Endothelial cell of umbilical vein (primary cell): ENCODE measurements around the gene NR3C1. TPM values are rescaled to one million over a fixed set of nuclear protein-coding genes. Genes with fewer than 3 reads are reported as not detected.

Experiments
- BruUV-seq: library from RNA; stranded (reverse); fragments of 400-500 nt; replicated peaks from 2 replicates; lab custom pipeline; 2021; lab: Mats Ljungman, UMichigan
- CTCF ChIA-PET: fragments of 300-600, 350-600 bp; sonication (Branson Sonifier 250); formaldehyde crosslinking; loops from one replicate; lab custom pipeline; 2021; ENCODE audit warnings: antibody characterized with exemption, inconsistent platforms; lab: Charles Lee
- POLR2A ChIA-PET: fragments of 300-600, 350-600 bp; sonication (Branson Sonifier 250); formaldehyde crosslinking; loops from one replicate; lab custom pipeline; 2021; ENCODE audit warnings: antibody characterized with exemption, inconsistent platforms; lab: Charles Lee
- DNase-seq: peaks from one replicate; pipeline ENCODE4 v3.0.0-alpha.2; 2011; ENCODE audit warnings: low read depth, low spot score
- FAIRE-seq: peaks from 2 replicates; lab custom pipeline; 2011; peaks lifted over from hg19 to GRCh38; lab: Jason Lieb, UNC
- H2AFZ ChIP-seq: 2 replicates; pipeline ENCODE4 v1.6.0; 2012; ENCODE audit warnings: low read depth, low read length, control low read depth, inconsistent platforms
- H3K27ac ChIP-seq: 2 replicates; pipeline ENCODE4 v1.5.1; 2011; ENCODE audit warnings: low read depth, mild to moderate bottlenecking, control low read depth, low read length, moderate library complexity; ENCODE audit not compliant: insufficient read depth
- H3K27me3 ChIP-seq, 2 experiments: 2 replicates each; pipeline versions ENCODE4 v1.6.0 to v1.6.1; 2011; ENCODE audit warnings: low read length in 2 of 2, mixed read lengths in 1 of 2; ENCODE audit not compliant: control insufficient read depth in 2 of 2, insufficient read depth in 2 of 2
- H3K36me3 ChIP-seq, 2 experiments: 2 replicates in 1 of 2; 3 replicates in 1 of 2; pipeline ENCODE4 v1.5.1; 2011; ENCODE audit warnings: low read length in 2 of 2, mild to moderate bottlenecking in 1 of 2, moderate library complexity in 1 of 2; ENCODE audit not compliant: control insufficient read depth in 2 of 2, insufficient read depth in 2 of 2; ENCODE audit errors: extremely low read depth in 1 of 2
- H3K4me1 ChIP-seq: 3 replicates; pipeline ENCODE4 v1.5.1; 2011; ENCODE audit warnings: mild to moderate bottlenecking, low read length; ENCODE audit not compliant: control insufficient read depth, insufficient read depth; ENCODE audit errors: extremely low read depth
- H3K4me2 ChIP-seq: 2 replicates; pipeline ENCODE4 v1.6.1; 2011; ENCODE audit warnings: low read length, control low read depth, mixed read lengths; ENCODE audit not compliant: insufficient read depth
- H3K4me3 ChIP-seq, 3 experiments: fragments of 200-600 bp in 1 of 3; sonication (generic), shearing (Covaris generic) in 1 of 3; replicated peaks in 1 of 3; 2 replicates each; pipeline ENCODE4 v1.5.1; 2011 to 2016; ENCODE audit warnings: control low read depth in 3 of 3, low read length in 3 of 3, mild to moderate bottlenecking in 2 of 3, inconsistent platforms in 1 of 3, low read depth in 1 of 3, moderate library complexity in 1 of 3; ENCODE audit not compliant: insufficient read depth in 1 of 3
- H3K79me2 ChIP-seq: 2 replicates; pipeline ENCODE4 v1.6.0; 2012; ENCODE audit warnings: low read length, inconsistent platforms; ENCODE audit not compliant: control insufficient read depth, insufficient read depth
- H3K9ac ChIP-seq: replicated peaks from 2 replicates; pipeline ENCODE3; 2011; ENCODE audit warnings: low read length, control low read depth; ENCODE audit not compliant: insufficient read depth; ENCODE audit errors: extremely low read depth
- H3K9me1 ChIP-seq: replicated peaks from 3 replicates; pipeline ENCODE4 v1.6.0; 2011; ENCODE audit warnings: mild to moderate bottlenecking, low read length; ENCODE audit not compliant: control insufficient read depth, insufficient read depth; ENCODE audit errors: extremely low read depth
- H3K9me3 ChIP-seq: replicated peaks from 2 replicates; pipeline ENCODE4 v1.5.1; 2012; ENCODE audit warnings: low read length, inconsistent platforms; ENCODE audit not compliant: control insufficient read depth, insufficient read depth
- H4K20me1 ChIP-seq: replicated peaks from 2 replicates; pipeline ENCODE3; 2011; ENCODE audit warnings: mild to moderate bottlenecking, low read length; ENCODE audit not compliant: control insufficient read depth, insufficient read depth; ENCODE audit errors: extremely low read depth
- GATA2 ChIP-seq: IDR thresholded peaks from 2 replicates; pipeline ENCODE4 v1.7.0; 2011; ENCODE audit warnings: low read depth, mild to moderate bottlenecking, moderate library complexity, mixed read lengths, low read length; ENCODE audit not compliant: insufficient read length, insufficient read depth
- MYC ChIP-seq: IDR thresholded peaks from one replicate; pipeline ENCODE4 v1.6.1; 2011; ENCODE audit warnings: mild to moderate bottlenecking, low read depth, low read length
- POLR2A ChIP-seq: IDR thresholded peaks from 2 replicates; pipeline ENCODE4 v1.6.1; 2012; ENCODE audit warnings: low read depth, mild to moderate bottlenecking, control low read depth, low read length
- POLR2AphosphoS5 ChIP-seq: IDR thresholded peaks from 2 replicates; pipeline ENCODE4 v1.6.1; 2012; ENCODE audit warnings: low read depth, mild to moderate bottlenecking, control low read depth, low read length, moderate library complexity; ENCODE audit not compliant: insufficient read depth
- dilution Hi-C: fragments of 300-500 bp; cut with MboI; formaldehyde crosslinking; loops from one replicate; pipeline ENCODE4 v1.15.0; 2019; ENCODE audit warnings: low sequenced_read_pairs; ENCODE audit not compliant: extremely low pct_ligation_motif_present
- intact Hi-C: fragments of 100-400 bp; cut with micrococcal nuclease; formaldehyde crosslinking; loops from one replicate; pipeline ENCODE4 v1.10.0; 2022
- polyA plus RNA-seq, 4 experiments: library from polyadenylated mRNA; depleted of rRNA in 3 of 4; stranded (reverse) in 3 of 4; unstranded in 1 of 4; fragments of >200 nt; gene quantifications; 2 replicates each; pipeline versions ENCODE4 v1.2.1 to v1.2.3, GENCODE V29; 2011 to 2012; ENCODE audit warnings: missing spikeins in 1 of 4
- total RNA-seq: library from RNA; stranded (reverse); gene quantifications from 2 replicates; pipeline ENCODE4 v1.2.3, GENCODE V29; 2021

The NR3C1 gene
- total and polyA plus RNA-seq, 2 donors (not counting 3 experiments of a cell fraction or from before 2014, with no cell fraction given), result 4.1 to 17.0 TPM

- DNase-seq, result no peak
- Histone ChIP-seq H3K4me2 (no peak overlapping the region), H3K27me3 (no peaks in the 10 kb centered on the region), H3K36me3 (no peaks in the 10 kb centered on the region), H3K9me1 (no peaks in the 10 kb centered on the region), H3K79me2 (no peaks in the 10 kb centered on the region), H3K4me3 (no peak overlapping the region), H3K27ac (no peak overlapping the region), H4K20me1 (no peaks in the 10 kb centered on the region), H3K9me3 (no peaks in the 10 kb centered on the region), H3K4me1 (no peaks in the 10 kb centered on the region), H3K9ac (no peak overlapping the region), H2AFZ (no peak overlapping the region)
- CTCF ChIA-PET, result interaction anchor here (2.1 kb wide), 1 partner anchor 46 kb away, joined by 4 read pairs; the partner anchor contains the start of gene NR3C1
- intact Hi-C loops (no loop called here), dilution Hi-C loops (no loop called here)
- no peak for TF ChIP-seq POLR2A
- POLR2A ChIA-PET, result no interaction called here
- no peak for FAIRE-seq
- no TSS peak for BruUV-seq
These were observed 46.3 kb upstream of the NR3C1 start for GRCh38 chr5:143449772-143450171.

- Histone ChIP-seq H3K9ac (no peak overlapping the region), H3K79me2 (no peaks in the 10 kb centered on the region), H3K9me1 (no peaks in the 10 kb centered on the region), H4K20me1 (no peaks in the 10 kb centered on the region), H3K9me3 (no peaks in the 10 kb centered on the region), H3K27me3 (no peaks in the 10 kb centered on the region), H3K4me2 (no peak overlapping the region), H2AFZ (no peak overlapping the region), H3K4me1 (no peaks in the 10 kb centered on the region), H3K36me3 (no peaks in the 10 kb centered on the region), H3K27ac (no peak overlapping the region), H3K4me3 (no peak overlapping the region)
- dilution Hi-C loops (no loop called here), intact Hi-C loops (no loop called here)
- ChIA-PET CTCF (no interaction called here), POLR2A (no interaction called here)
- no peak for TF ChIP-seq MYC
- no peak for TF ChIP-seq POLR2AphosphoS5
- no peak for TF ChIP-seq GATA2
- BruUV-seq, result no TSS peak
- FAIRE-seq (no peak), DNase-seq (no peak)
These were observed 45.0 kb upstream of the NR3C1 start for GRCh38 chr5:143448518-143448917.
